H1 (cell line): ENCODE measurements around the gene FGF14. TPM values are rescaled to one million over a fixed set of nuclear protein-coding genes. Genes with fewer than 3 reads are reported as not detected.

Experiments
- CTCF ChIA-PET: fragments of 300-600 bp; sonication (Branson Sonifier 250); formaldehyde crosslinking; loops from one replicate; lab custom pipeline; 2021; ENCODE audit not compliant: partially characterized antibody; lab: Charles Lee
- POLR2A ChIA-PET: fragments of 300-600 bp; sonication (Branson Sonifier 250); formaldehyde crosslinking; loops from one replicate; lab custom pipeline; 2021; ENCODE audit warnings: inconsistent platforms; ENCODE audit not compliant: partially characterized antibody; lab: Charles Lee
- DNase-seq, 2 experiments: peaks; one replicate each; pipeline versions ENCODE4 v3.0.0 to v3.0.0-alpha.2; 2010 to 2022; ENCODE audit warnings: low spot score in 2 of 2, low read depth in 1 of 2, mixed read lengths in 1 of 2
- FAIRE-seq: peaks from 2 replicates; lab custom pipeline; 2011; peaks lifted over from hg19 to GRCh38; lab: Jason Lieb, UNC
- H2AFZ ChIP-seq: 2 replicates; pipeline ENCODE4 v1.8.1; 2012; ENCODE audit warnings: low read length, inconsistent platforms
- H2AK5ac ChIP-seq: 2 replicates; pipeline ENCODE4 v1.6.1; 2013; ENCODE audit warnings: low read depth, low read length
- H2BK120ac ChIP-seq: replicated peaks from 2 replicates; pipeline ENCODE3; 2013; ENCODE audit warnings: low read depth, low read length, inconsistent platforms
- H2BK12ac ChIP-seq: 2 replicates; pipeline ENCODE4 v1.6.1; 2013; ENCODE audit warnings: low read depth, low read length
- H2BK15ac ChIP-seq: 2 replicates; pipeline ENCODE4 v1.6.1; 2013; ENCODE audit warnings: low read length
- H2BK20ac ChIP-seq: 2 replicates; pipeline ENCODE4 v1.6.1; 2013; ENCODE audit warnings: low read length
- H2BK5ac ChIP-seq: 2 replicates; pipeline ENCODE4 v1.6.1; 2013; ENCODE audit warnings: low read depth, low read length
- H3K14ac ChIP-seq: 2 replicates; pipeline ENCODE4 v1.6.1; 2013; ENCODE audit warnings: inconsistent platforms; ENCODE audit not compliant: insufficient read length
- H3K18ac ChIP-seq: 2 replicates; pipeline ENCODE4 v1.6.1; 2013; ENCODE audit warnings: low read length; ENCODE audit errors: extremely low read depth
- H3K23ac ChIP-seq: 2 replicates; pipeline ENCODE4 v1.6.1; 2013; ENCODE audit warnings: inconsistent platforms; ENCODE audit not compliant: insufficient read length
- H3K23me2 ChIP-seq: 2 replicates; pipeline ENCODE4 v1.6.1; 2013; ENCODE audit warnings: low read depth, low read length
- H3K27ac ChIP-seq: 2 replicates; pipeline ENCODE4 v1.6.1; 2011; ENCODE audit warnings: low read depth, low read length, inconsistent platforms
- H3K27me3 ChIP-seq, 4 experiments: replicated peaks in 1 of 4; 1 replicate in 1 of 4; 2 replicates in 3 of 4; pipeline versions ENCODE4 v1.6.1 to v1.8.1; 2011 to 2013; ENCODE audit warnings: low read length in 3 of 4, mild to moderate bottlenecking in 3 of 4, inconsistent platforms in 2 of 4, mixed read lengths in 2 of 4, moderate library complexity in 1 of 4; ENCODE audit not compliant: control insufficient read depth in 3 of 4, insufficient read depth in 3 of 4; ENCODE audit errors: extremely low read depth in 1 of 4
- H3K36me3 ChIP-seq, 4 experiments: 2 replicates each; pipeline versions ENCODE4 v1.6.1 to v1.8.1; 2011 to 2013; ENCODE audit warnings: mild to moderate bottlenecking in 4 of 4, low read length in 3 of 4, moderate library complexity in 2 of 4, control low read depth in 1 of 4, inconsistent platforms in 1 of 4; ENCODE audit not compliant: insufficient read depth in 4 of 4, control insufficient read depth in 2 of 4
- H3K4ac ChIP-seq: replicated peaks from 2 replicates; pipeline ENCODE3; 2013; ENCODE audit warnings: low read length, low read depth, mixed read lengths, inconsistent platforms; ENCODE audit not compliant: insufficient read length
- H3K4me1 ChIP-seq, 4 experiments: replicated peaks in 1 of 4; 1 replicate in 1 of 4; 2 replicates in 3 of 4; pipeline versions ENCODE4 v1.6.1 to v1.8.1; 2011 to 2013; ENCODE audit warnings: low read length in 3 of 4, inconsistent platforms in 2 of 4, mixed read lengths in 1 of 4; ENCODE audit not compliant: insufficient read depth in 4 of 4, control insufficient read depth in 3 of 4
- H3K4me2 ChIP-seq, 2 experiments: 2 replicates each; pipeline versions ENCODE4 v1.6.1 to v1.8.1; 2011 to 2013; ENCODE audit warnings: low read depth in 2 of 2, low read length in 2 of 2, control low read depth in 1 of 2, inconsistent platforms in 1 of 2, mild to moderate bottlenecking in 1 of 2; ENCODE audit not compliant: insufficient read depth in 1 of 2
- H3K4me3 ChIP-seq, 4 experiments: fragments of 200-600, 300-600 bp in 1 of 4; sonication (generic), shearing (Covaris generic), sonication (Bioruptor Twin) in 1 of 4; 2 replicates each; pipeline versions ENCODE4 v1.5.1 to v1.8.1; 2011 to 2016; ENCODE audit warnings: low read length in 4 of 4, low read depth in 3 of 4, control low read depth in 2 of 4, inconsistent platforms in 2 of 4, mild to moderate bottlenecking in 2 of 4, mixed read lengths in 1 of 4, moderate library complexity in 1 of 4; ENCODE audit not compliant: insufficient read depth in 2 of 4; ENCODE audit errors: extremely low read depth in 1 of 4
- H3K56ac ChIP-seq: replicated peaks from 2 replicates; pipeline ENCODE3; 2013; ENCODE audit warnings: low read depth, mild to moderate bottlenecking, mixed read lengths, low read length, inconsistent platforms; ENCODE audit not compliant: insufficient read length
- H3K79me1 ChIP-seq: 2 replicates; pipeline ENCODE4 v1.6.1; 2013; ENCODE audit warnings: low read depth, low read length, control low read depth
- H3K79me2 ChIP-seq, 2 experiments: 2 replicates each; pipeline versions ENCODE4 v1.6.1 to v1.8.1; 2012 to 2013; ENCODE audit warnings: low read length in 2 of 2, mild to moderate bottlenecking in 2 of 2, inconsistent platforms in 1 of 2; ENCODE audit not compliant: insufficient read depth in 2 of 2, control insufficient read depth in 1 of 2
- H3K9ac ChIP-seq, 4 experiments: replicated peaks in 1 of 4; 1 replicate in 1 of 4; 2 replicates in 3 of 4; pipeline versions ENCODE4 v1.6.1 to v1.8.1; 2011 to 2013; ENCODE audit warnings: low read depth in 3 of 4, low read length in 3 of 4, control low read depth in 2 of 4, mild to moderate bottlenecking in 2 of 4, moderate library complexity in 2 of 4, inconsistent platforms in 1 of 4; ENCODE audit errors: extremely low read depth in 1 of 4
- H3K9me3 ChIP-seq, 2 experiments: 2 replicates each; pipeline versions ENCODE4 v1.6.1 to v1.8.1; 2012 to 2013; ENCODE audit warnings: mild to moderate bottlenecking in 2 of 2, moderate library complexity in 2 of 2, control low read depth in 1 of 2, inconsistent platforms in 1 of 2, low read depth in 1 of 2, low read length in 1 of 2, mixed read lengths in 1 of 2; ENCODE audit not compliant: insufficient read depth in 2 of 2
- H4K20me1 ChIP-seq, 2 experiments: replicated peaks in 1 of 2; 2 replicates each; pipeline versions ENCODE3 to v1.8.1; 2011 to 2013; ENCODE audit warnings: inconsistent platforms in 2 of 2, low read length in 2 of 2, mild to moderate bottlenecking in 1 of 2; ENCODE audit not compliant: insufficient read depth in 2 of 2, control insufficient read depth in 1 of 2
- H4K5ac ChIP-seq: 2 replicates; pipeline ENCODE4 v1.6.1; 2013; ENCODE audit warnings: low read length, low read depth, mixed read lengths, inconsistent platforms; ENCODE audit not compliant: insufficient read length
- H4K8ac ChIP-seq: 2 replicates; pipeline ENCODE4 v1.8.0; 2013; ENCODE audit warnings: mild to moderate bottlenecking, moderate library complexity, low read length, inconsistent platforms; ENCODE audit not compliant: insufficient read depth; ENCODE audit errors: extremely low read depth
- H4K91ac ChIP-seq: replicated peaks from 2 replicates; pipeline ENCODE3; 2013; ENCODE audit warnings: low read length, mixed read lengths, inconsistent platforms; ENCODE audit not compliant: insufficient read length
- POLR2A ChIP-seq, 2 experiments: IDR thresholded peaks; 1 replicate in 1 of 2; 2 replicates in 1 of 2; pipeline ENCODE4 v1.6.1; 2011; ENCODE audit warnings: low read depth in 2 of 2, low read length in 2 of 2, mild to moderate bottlenecking in 2 of 2; ENCODE audit errors: control extremely low read depth in 1 of 2
- RAD21 ChIP-seq, 2 experiments: IDR thresholded peaks in 1 of 2; conservative IDR thresholded peaks in 1 of 2; 2 replicates each; pipeline ENCODE4 v1.6.1; 2011; ENCODE audit warnings: low read depth in 2 of 2, low read length in 2 of 2, improper control_type of control experiment in 1 of 2, inconsistent platforms in 1 of 2, mild to moderate bottlenecking in 1 of 2, moderate library complexity in 1 of 2
- WGBS, 2 experiments: shearing (Covaris generic) in 1 of 2; methylation state at CpG; one replicate each; pipeline versions ENCODE4 v1.1.6 to v1.1.7; 2013 to 2015; ENCODE audit warnings: low lambda C conversion rate in 2 of 2, mixed read lengths in 2 of 2, inconsistent platforms in 1 of 2, low coverage in 1 of 2, missing lambda C conversion rate in 1 of 2; ENCODE audit not compliant: insufficient replicate concordance in 2 of 2, insufficient coverage in 1 of 2, insufficient read length in 1 of 2; ENCODE audit errors: extremely low coverage in 1 of 2, missing lambda C conversion rate in 1 of 2; 5-methylcytosine and 5-hydroxymethylcytosine counted together
- polyA plus RNA-seq, 7 experiments: library from polyadenylated mRNA; depleted of rRNA in 3 of 7; stranded (reverse) in 5 of 7; unstranded in 2 of 7; fragments of >200 nt in 5 of 7; fragments of 200-250 nt in 2 of 7; gene quantifications; 1 replicate in 5 of 7; 2 replicates in 1 of 7; 4 replicates in 1 of 7; pipeline versions ENCODE4 v1.2.1 to v1.2.3, GENCODE V29; 2011 to 2013; ENCODE audit warnings: missing spikeins in 2 of 7, mixed read lengths in 2 of 7
- total RNA-seq: library from RNA; stranded (reverse); fragmentation: NEBNext Ultra II Directional; extraction: Animal tissue kit (Norgen Biotek cat#: 25700); gene quantifications from 2 replicates; pipeline ENCODE4 v1.2.1, GENCODE V29; 2021

Gene FGF14
- total and polyA plus RNA-seq, 2 of the 8 experiments (the other 6 are each of a cell fraction or from before 2014, with no cell fraction given), result 0.05 to 0.58 TPM

DNA sequence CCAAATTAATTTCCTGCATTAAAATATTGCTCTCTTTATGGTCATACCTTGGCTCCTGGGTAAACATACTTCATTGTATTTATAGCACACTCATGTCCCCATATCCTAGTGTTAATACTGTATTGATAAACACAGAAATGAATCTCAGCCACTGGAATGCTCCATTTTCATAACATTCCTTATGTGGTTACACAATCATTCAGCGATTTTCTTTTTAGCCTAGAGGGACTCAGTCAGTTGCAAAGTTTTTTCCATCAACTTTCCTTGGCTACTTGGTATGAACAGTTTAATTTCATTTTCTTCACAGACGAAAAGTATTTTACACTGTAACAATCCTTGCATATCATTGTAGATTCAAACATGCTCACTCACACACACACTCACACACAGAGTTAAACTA is 471.5 kb downstream of the FGF14 start:
- H4K5ac ChIP-seq, result no peak overlapping the region
- H4K91ac ChIP-seq, result no peak overlapping the region
- no peak overlapping the region for H2AFZ ChIP-seq
- WGBS, 2 experiments, result 90% methylated on average over 2 of the region's 2 CpGs; no CpG with 5 or more reads in 1 of the 2 experiments
- CTCF ChIA-PET, result no interaction called here
- TF ChIP-seq RAD21 (IDR thresholded peaks at IDR 0.05 in 1 of 2, conservative IDR thresholded peaks at IDR 0.05 in 1 of 2; ENCODE audit: low read depth in 2 of 2, low read length in 2 of 2) (no peak), POLR2A (IDR thresholded peaks at IDR 0.05; ENCODE audit: control extremely low read depth in 1 of 2, low read depth in 2 of 2, low read length in 2 of 2) (no peak)
- H3K4me1 ChIP-seq, result no peaks in the 10 kb centered on the region
- no peaks in the 10 kb centered on the region; the same call in 1 of the 2 replicates for H3K23me2 ChIP-seq
- H2BK5ac ChIP-seq, result no peak overlapping the region
- H2BK12ac ChIP-seq, result no peak overlapping the region
- FAIRE-seq (no peak), DNase-seq (no peak)
- H4K20me1 ChIP-seq, result no peaks in the 10 kb centered on the region
- no peak overlapping the region for H3K4ac ChIP-seq
- H2AK5ac ChIP-seq, result no peak overlapping the region
- H4K8ac ChIP-seq, result no peak overlapping the region
- POLR2A ChIA-PET, result no interaction called here
- no peaks in the 10 kb centered on the region for H3K36me3 ChIP-seq
- H3K9ac ChIP-seq, result no peak overlapping the region
- no peaks in the 10 kb centered on the region for H3K79me2 ChIP-seq
- H3K4me2 ChIP-seq, result no peak overlapping the region
- no peak overlapping the region for H3K14ac ChIP-seq
- no peak overlapping the region for H2BK15ac ChIP-seq
- no peak overlapping the region for H2BK20ac ChIP-seq
- no peak overlapping the region for H3K23ac ChIP-seq
- H3K27me3 ChIP-seq, result no peaks in the 10 kb centered on the region
- H2BK120ac ChIP-seq, result no peak overlapping the region
- H3K4me3 ChIP-seq, result no peak overlapping the region
- no peaks in the 10 kb centered on the region for H3K9me3 ChIP-seq
- no peak overlapping the region for H3K56ac ChIP-seq
- no peak overlapping the region for H3K27ac ChIP-seq
- H3K18ac ChIP-seq, result no peak overlapping the region
- H3K79me1 ChIP-seq, result no peaks in the 10 kb centered on the region
